ENCODE results near the gene RAB1B.
"Not testable (repeated sequence)": the region's sequence is repeated elsewhere in the genome, so short reads cannot be mapped to it uniquely, and the experiment has no call there.

DNA sequence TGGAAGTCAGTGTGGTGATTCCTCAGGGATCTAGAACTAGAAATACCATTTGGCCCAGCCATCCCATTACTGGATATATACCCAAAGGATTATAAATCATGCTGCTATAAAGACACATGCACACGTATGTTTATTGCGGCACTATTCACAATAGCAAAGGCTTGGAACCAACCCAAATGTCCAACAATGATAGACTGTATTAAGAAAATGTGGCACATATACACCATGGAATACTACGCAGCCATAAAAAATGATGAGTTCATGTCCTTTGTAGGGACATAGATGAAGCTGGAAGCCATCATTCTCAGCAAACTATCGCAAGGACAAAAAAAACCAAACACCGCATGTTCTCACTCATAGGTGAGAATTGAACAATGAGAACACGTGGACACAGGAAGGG, 52.3 kb downstream of the RAB1B start:
- not testable (repeated sequence) for TF ChIP-seq CTCF, POLR2A (IDR thresholded peaks at IDR 0.05)

Measured in uterus (tissue), 2 donors.